GM19193 (cell line): ENCODE results near the gene C9.

Experiments used
- POLR2A ChIP-seq: IDR thresholded peaks from 4 replicates; pipeline ENCODE4 v1.6.1; 2011; ENCODE audit not compliant: insufficient read depth, insufficient read length; ENCODE audit errors: extremely low read depth

The C9 gene

DNA sequence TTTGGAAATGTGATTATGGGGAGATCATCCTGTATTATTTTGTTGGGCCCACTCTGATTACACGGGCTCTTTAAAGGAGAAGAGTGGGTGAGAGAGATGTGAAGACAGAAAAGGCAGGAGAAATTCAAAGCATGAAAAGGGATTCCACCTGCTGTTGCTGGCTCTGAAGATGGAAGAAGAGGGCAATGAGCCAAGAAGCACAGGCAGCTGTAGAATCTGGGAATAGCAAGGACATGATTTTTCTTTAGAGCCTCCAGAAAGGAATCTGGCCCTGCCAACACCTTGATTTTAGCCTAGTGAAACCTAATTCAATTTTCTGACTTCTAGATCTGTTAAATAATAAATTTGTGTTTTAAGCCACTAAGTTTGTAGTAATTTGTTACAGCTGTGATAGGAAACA is 11.3 kb downstream of the C9 start:
- no peak for TF ChIP-seq POLR2A

DNA sequence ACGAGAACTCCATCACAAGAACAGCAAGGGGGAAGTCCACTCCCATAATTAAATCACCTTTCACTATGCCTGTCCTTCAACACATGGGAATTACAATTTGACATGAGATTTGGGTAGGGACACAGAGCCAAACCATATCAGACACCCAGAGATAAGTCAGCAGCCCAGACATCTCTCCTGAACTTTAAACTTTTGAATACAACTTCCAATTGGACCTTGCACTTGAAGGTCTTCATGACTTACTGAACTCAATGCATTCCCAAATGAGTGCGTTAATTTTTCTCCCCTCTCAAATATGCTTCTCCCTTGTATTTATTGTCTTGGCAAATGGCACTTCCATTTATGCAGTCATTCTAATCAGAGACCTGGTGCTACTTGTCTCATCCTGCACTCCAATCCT is 12.1 kb downstream of the C9 start:
- no peak for TF ChIP-seq POLR2A

- no peak for TF ChIP-seq POLR2A
Measured at GRCh38 chr5:39349484-39349883, 14.8 kb downstream of the C9 start.

- TF ChIP-seq POLR2A: no peak
Measured at GRCh38 chr5:39342460-39342859, 21.8 kb downstream of the C9 start.

- no peak for TF ChIP-seq POLR2A
Measured at GRCh38 chr5:39341896-39342295, 22.4 kb downstream of the C9 start.

- no peak for TF ChIP-seq POLR2A
Measured at GRCh38 chr5:39340506-39340905, 23.8 kb downstream of the C9 start.

- no peak for TF ChIP-seq POLR2A
Measured at GRCh38 chr5:39337252-39337915, 26.9 kb downstream of the C9 start.

- no peak for TF ChIP-seq POLR2A
Measured at GRCh38 chr5:39333104-39333503, 31.2 kb downstream of the C9 start.

- TF ChIP-seq POLR2A: no peak
Measured at GRCh38 chr5:39331861-39332381, 32.4 kb downstream of the C9 start.

DNA sequence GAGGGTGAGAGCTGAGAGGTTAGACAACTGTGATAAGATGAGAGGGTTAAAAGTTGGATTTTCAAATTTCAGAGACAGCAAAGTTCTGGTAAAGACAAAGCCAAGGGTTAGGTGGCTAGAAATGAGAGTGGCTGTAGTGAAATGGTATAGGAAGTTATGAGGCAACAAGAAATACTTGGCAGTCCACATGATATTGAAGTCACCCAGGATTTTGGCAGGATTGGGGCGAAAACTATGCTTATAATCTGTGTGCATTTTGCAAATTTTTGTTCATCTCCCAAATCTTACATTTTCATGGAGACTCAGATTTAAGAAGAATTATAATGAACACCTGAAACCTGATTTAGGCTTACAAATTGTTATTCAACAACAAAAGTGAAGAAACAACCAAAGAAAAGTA is 35.6 kb downstream of the C9 start:
- no peak for TF ChIP-seq POLR2A

DNA sequence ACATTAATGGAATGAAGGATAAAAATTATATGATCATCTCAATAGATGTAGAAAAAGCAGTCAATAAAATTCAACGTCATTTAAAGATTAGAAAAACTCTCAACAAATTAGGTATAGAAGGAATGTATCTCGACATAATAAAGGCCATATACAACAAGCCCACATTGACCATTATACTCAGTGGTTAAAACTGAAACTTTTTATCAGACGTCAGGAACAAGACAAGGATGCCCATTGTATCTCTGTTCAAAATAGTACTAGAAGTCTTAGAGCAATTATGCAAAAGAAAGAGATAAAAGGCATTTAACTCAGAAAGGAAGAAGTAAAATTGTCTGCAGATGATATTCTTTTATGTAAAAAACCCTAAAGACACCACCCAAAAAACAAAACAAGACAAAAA is 40.8 kb downstream of the C9 start:
- no peak for TF ChIP-seq POLR2A

DNA sequence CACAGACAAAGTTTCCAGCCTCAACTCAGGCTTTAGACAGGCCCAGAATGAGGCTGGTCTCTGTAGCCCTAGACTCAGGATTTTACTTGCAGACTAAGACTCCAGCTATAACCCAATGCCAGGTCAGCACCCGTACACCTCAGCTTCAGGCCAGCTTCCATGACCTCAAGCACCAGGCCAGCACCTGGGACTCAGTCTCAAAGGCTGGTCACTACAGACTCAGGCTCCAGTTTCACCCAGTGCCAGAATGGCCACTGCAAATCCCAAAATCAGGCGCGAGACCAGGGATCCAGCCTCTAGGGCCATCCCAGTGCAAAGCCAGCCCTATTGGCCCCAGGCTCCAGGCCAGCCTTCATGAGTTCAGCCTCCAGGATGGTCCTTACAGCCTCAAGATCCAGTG is 44.9 kb downstream of the C9 start:
- no peak for TF ChIP-seq POLR2A

GRCh38 chr5:39315995-39316394 is 48.3 kb downstream of the C9 start:
- no peak for TF ChIP-seq POLR2A

DNA sequence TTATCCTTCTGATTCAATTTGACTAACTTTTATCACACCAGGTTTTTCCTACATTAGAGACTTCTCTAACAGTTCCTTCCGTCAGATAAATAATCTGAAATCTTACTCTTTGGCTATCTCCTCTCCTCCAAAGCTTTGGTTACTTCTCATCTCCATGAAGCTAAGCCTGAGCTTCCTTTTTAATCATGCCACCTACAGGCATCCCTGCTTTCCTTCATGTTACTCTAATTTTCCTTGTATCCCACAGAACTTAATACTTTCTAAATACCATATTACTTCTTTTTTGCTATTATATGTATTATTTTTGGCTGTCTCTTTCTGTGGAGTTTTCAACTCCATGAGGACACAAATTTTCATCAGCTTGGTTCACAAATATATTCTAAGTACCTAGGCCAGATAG is 49.7 kb downstream of the C9 start:
- no peak for TF ChIP-seq POLR2A

DNA sequence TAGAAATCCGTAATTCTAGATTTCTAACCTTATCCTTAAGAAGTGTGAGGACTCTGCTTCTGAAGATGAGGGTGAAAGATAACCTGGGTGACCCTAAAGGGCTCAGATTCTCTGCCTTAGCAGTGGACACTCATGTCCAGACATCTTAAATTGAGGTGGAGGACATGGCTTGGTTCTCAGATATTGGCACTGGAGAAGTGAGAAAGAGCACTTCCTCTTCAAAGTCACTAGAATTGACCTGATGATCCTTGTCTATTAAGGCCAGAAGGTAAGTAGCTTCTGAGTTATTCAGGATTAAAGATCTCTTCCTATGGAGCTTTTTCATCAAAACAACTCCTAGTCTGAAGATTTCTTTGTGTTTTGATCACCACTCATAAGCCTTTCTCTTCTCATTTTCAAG is 54.8 kb downstream of the C9 start:
- no peak for TF ChIP-seq POLR2A

DNA sequence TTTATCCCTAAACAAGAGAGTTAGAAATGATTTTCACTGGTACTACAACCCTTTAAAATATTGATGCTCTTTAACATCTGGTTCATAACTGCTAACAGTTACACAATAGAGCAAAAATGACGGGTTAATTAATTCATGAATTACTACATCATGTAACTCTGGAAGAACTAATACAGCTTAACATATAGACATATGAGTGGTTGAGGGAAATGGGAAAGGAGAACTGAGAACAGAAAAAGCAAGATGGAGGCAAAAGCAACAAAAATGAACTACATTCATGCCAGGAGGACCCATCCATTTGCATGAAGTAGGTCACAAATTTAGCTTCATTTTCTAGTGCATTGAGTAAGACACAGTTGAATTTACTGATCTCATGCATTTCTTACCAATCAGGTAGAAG is 61.8 kb downstream of the C9 start:
- no peak for TF ChIP-seq POLR2A

DNA sequence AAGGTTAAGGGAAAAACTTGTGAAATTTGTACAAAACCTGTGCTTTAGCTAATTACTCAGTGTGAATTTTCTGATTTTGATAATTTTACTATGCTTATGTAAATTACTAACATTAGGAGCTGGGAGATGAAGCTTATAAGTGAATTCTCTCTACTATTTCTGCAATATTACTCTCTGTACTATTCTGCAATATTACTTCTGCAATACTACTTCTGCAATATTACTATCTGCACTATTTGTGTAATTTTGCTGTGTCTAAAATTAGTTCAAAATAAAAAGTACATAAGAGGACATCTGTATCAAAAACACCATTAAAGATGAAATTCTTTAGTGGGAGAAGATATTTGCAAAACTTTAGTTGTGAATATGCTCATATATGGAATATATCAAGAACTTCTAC is 62.9 kb downstream of the C9 start:
- no peak for TF ChIP-seq POLR2A
